Measurements from ENCODE around the gene CATSPERD.
"Not testable (repeated sequence)": the region's sequence is repeated elsewhere in the genome, so short reads cannot be mapped to it uniquely, and the experiment has no call there.

The CATSPERD gene

GRCh38 chr19:5681391-5682106, 38.9 kb upstream of the CATSPERD start:
- peaks cover 29% of the 10 kb centered on the region for H3K4me1 Mint-ChIP-seq (ENCODE audit: low read depth)
- H3K36me3 Mint-ChIP-seq (ENCODE audit: low read depth): peaks cover 34% of the 10 kb centered on the region
- DNase-seq: no peak
- H3K4me3 Mint-ChIP-seq: peak overlapping the region; percentile 61
- H3K9me3 Mint-ChIP-seq: no peaks in the 10 kb centered on the region
- H3K27ac Mint-ChIP-seq: peak overlapping the region; percentile 72
- no peaks in the 10 kb centered on the region for H3K27me3 Mint-ChIP-seq

GRCh38 chr19:5682107-5682482, 38.3 kb upstream of the CATSPERD start:
- peak overlapping the region; percentile 61 for H3K4me3 Mint-ChIP-seq
- H3K9me3 Mint-ChIP-seq: no peaks in the 10 kb centered on the region
- peaks cover 31% of the 10 kb centered on the region for H3K4me1 Mint-ChIP-seq (ENCODE audit: low read depth)
- H3K27me3 Mint-ChIP-seq: no peaks in the 10 kb centered on the region
- no peak for DNase-seq
- H3K36me3 Mint-ChIP-seq (ENCODE audit: low read depth): peaks cover 32% of the 10 kb centered on the region
- peak overlapping the region; percentile 72 for H3K27ac Mint-ChIP-seq

- Mint-ChIP-seq H3K27ac (no peak overlapping the region), H3K4me3 (no peak overlapping the region), H3K4me1 (ENCODE audit: low read depth) (peaks cover 36% of the 10 kb centered on the region), H3K9me3 (no peaks in the 10 kb centered on the region), H3K36me3 (ENCODE audit: low read depth) (peaks cover 19% of the 10 kb centered on the region), H3K27me3 (no peaks in the 10 kb centered on the region)
- DNase-seq: no peak
Observed at GRCh38 chr19:5683177-5683886, 37.1 kb upstream of the CATSPERD start.

GRCh38 chr19:5684694-5685430, 35.6 kb upstream of the CATSPERD start:
- Mint-ChIP-seq H3K4me3 (no peak overlapping the region), H3K27ac (no peak overlapping the region), H3K36me3 (ENCODE audit: low read depth) (peaks cover 6% of the 10 kb centered on the region), H3K27me3 (no peaks in the 10 kb centered on the region), H3K9me3 (no peaks in the 10 kb centered on the region), H3K4me1 (ENCODE audit: low read depth) (peaks cover 38% of the 10 kb centered on the region)
- DNase-seq: no peak

- Mint-ChIP-seq H3K4me3 (peak overlapping the region; percentile 71), H3K36me3 (ENCODE audit: low read depth) (peaks cover 13% of the 10 kb centered on the region), H3K9me3 (no peaks in the 10 kb centered on the region), H3K27me3 (no peaks in the 10 kb centered on the region), H3K4me1 (ENCODE audit: low read depth) (peaks cover 36% of the 10 kb centered on the region), H3K27ac (peak overlapping the region; percentile 91)
- DNase-seq: no peak
Observed at GRCh38 chr19:5686326-5686646, 34.2 kb upstream of the CATSPERD start.

GRCh38 chr19:5686647-5687359, 33.6 kb upstream of the CATSPERD start:
- Mint-ChIP-seq H3K9me3 (no peaks in the 10 kb centered on the region), H3K27ac (peak overlapping the region; percentile 91), H3K4me1 (ENCODE audit: low read depth) (peaks cover 33% of the 10 kb centered on the region), H3K36me3 (ENCODE audit: low read depth) (peaks cover 19% of the 10 kb centered on the region), H3K27me3 (no peaks in the 10 kb centered on the region), H3K4me3 (peak overlapping the region; percentile 71)
- peak; percentile 100 for DNase-seq

- H3K36me3 Mint-ChIP-seq (ENCODE audit: low read depth): peaks cover 26% of the 10 kb centered on the region
- peak overlapping the region; percentile 76 for H3K27ac Mint-ChIP-seq
- peak overlapping the region; percentile 71 for H3K4me3 Mint-ChIP-seq
- no peaks in the 10 kb centered on the region for H3K27me3 Mint-ChIP-seq
- peaks cover 36% of the 10 kb centered on the region for H3K4me1 Mint-ChIP-seq (ENCODE audit: low read depth)
- no peaks in the 10 kb centered on the region for H3K9me3 Mint-ChIP-seq
- DNase-seq: no peak
Observed at GRCh38 chr19:5687360-5688198, 32.9 kb upstream of the CATSPERD start.

GRCh38 chr19:5688262-5688881, 32.1 kb upstream of the CATSPERD start:
- Mint-ChIP-seq H3K36me3 (ENCODE audit: low read depth) (peaks cover 34% of the 10 kb centered on the region), H3K4me3 (peak overlapping the region; percentile 39), H3K4me1 (ENCODE audit: low read depth) (peaks cover 35% of the 10 kb centered on the region), H3K27ac (peak overlapping the region; percentile 76)
- not testable (repeated sequence) for DNase-seq, H3K9me3 Mint-ChIP-seq, H3K27me3 Mint-ChIP-seq

- H3K27ac Mint-ChIP-seq: peak within 1 kb of the TSS; percentile 98
- H3K4me3 Mint-ChIP-seq: peak within 1 kb of the TSS; percentile 97
- H3K36me3 Mint-ChIP-seq (ENCODE audit: low read depth): peaks cover 53% of the 10 kb centered on the region
- no peaks in the 10 kb centered on the region for H3K27me3 Mint-ChIP-seq
- peak; percentile 100 for DNase-seq
- no peaks in the 10 kb centered on the region for H3K9me3 Mint-ChIP-seq
- H3K4me1 Mint-ChIP-seq (ENCODE audit: low read depth): peaks cover 40% of the 10 kb centered on the region
Observed at GRCh38 chr19:5690125-5690954, 30.1 kb upstream of the CATSPERD start, which contains the start of gene RPL36. Gene RPL36 (plus strand): TSS chr19:5690295. CDS start chr19:5690508, 213 bp downstream.

GRCh38 chr19:5690955-5691821, 29.2 kb upstream of the CATSPERD start:
- Mint-ChIP-seq H3K9me3 (no peaks in the 10 kb centered on the region), H3K4me1 (ENCODE audit: low read depth) (peaks cover 35% of the 10 kb centered on the region), H3K27ac (peak overlapping the region; percentile 98), H3K27me3 (no peaks in the 10 kb centered on the region), H3K4me3 (peak overlapping the region; percentile 97), H3K36me3 (ENCODE audit: low read depth) (peaks cover 60% of the 10 kb centered on the region)
- DNase-seq: peak; percentile 79

GRCh38 chr19:5691822-5692722, 28.4 kb upstream of the CATSPERD start:
- no peaks in the 10 kb centered on the region for H3K9me3 Mint-ChIP-seq
- H3K27ac Mint-ChIP-seq: peak overlapping the region; percentile 98
- no peaks in the 10 kb centered on the region for H3K27me3 Mint-ChIP-seq
- peaks cover 30% of the 10 kb centered on the region for H3K4me1 Mint-ChIP-seq (ENCODE audit: low read depth)
- H3K36me3 Mint-ChIP-seq (ENCODE audit: low read depth): peaks cover 67% of the 10 kb centered on the region
- H3K4me3 Mint-ChIP-seq: peak overlapping the region; percentile 97
- DNase-seq: peak; percentile 64
